Loucy (cell line): ENCODE measurements around the gene GFER.
"Not testable (repeated sequence)": the region's sequence is repeated elsewhere in the genome, so short reads cannot be mapped to it uniquely, and the experiment has no call there.

Experiments used
- H2AFZ ChIP-seq: fragments of 200-600 bp; sonication (generic); 2 replicates; pipeline ENCODE4 v1.6.0; 2016; ENCODE audit warnings: antibody characterized with exemption, mild to moderate bottlenecking, low read length, moderate library complexity
- H3F3A ChIP-seq: fragments of 200-600 bp; 2 replicates; pipeline ENCODE4 v1.6.0; 2016; ENCODE audit warnings: antibody characterized with exemption, low read depth, mild to moderate bottlenecking
- H3K27me3 ChIP-seq: fragments of 200-600 bp; sonication (generic); 2 replicates; pipeline ENCODE4 v1.6.1; 2014; ENCODE audit warnings: low read length, mild to moderate bottlenecking; ENCODE audit not compliant: insufficient read depth, poor library complexity, severe bottlenecking
- H3K36me3 ChIP-seq: fragments of 200-600 bp; sonication (generic); 2 replicates; pipeline ENCODE4 v1.6.1; 2016; ENCODE audit warnings: low read length; ENCODE audit not compliant: insufficient read depth
- H3K4me1 ChIP-seq: fragments of 200-600 bp; sonication (generic); 2 replicates; pipeline ENCODE4 v1.5.1; 2014; ENCODE audit warnings: low read length, mild to moderate bottlenecking; ENCODE audit not compliant: insufficient read depth, poor library complexity, severe bottlenecking
- H3K4me2 ChIP-seq: fragments of 200-600 bp; sonication (generic); 2 replicates; pipeline ENCODE4 v1.6.0; 2014; ENCODE audit warnings: antibody characterized with exemption, low read length, low read depth, mild to moderate bottlenecking; ENCODE audit not compliant: poor library complexity, severe bottlenecking
- H3K4me3 ChIP-seq: fragments of 200-600 bp; sonication (generic); 2 replicates; pipeline ENCODE4 v1.5.1; 2014; ENCODE audit warnings: low read length, mild to moderate bottlenecking, mixed read lengths; ENCODE audit not compliant: poor library complexity, severe bottlenecking
- H3K79me2 ChIP-seq: fragments of 200-600 bp; sonication (generic); 2 replicates; pipeline ENCODE4 v1.6.1; 2014; ENCODE audit warnings: low read length; ENCODE audit not compliant: insufficient read depth
- H3K9ac ChIP-seq: fragments of 200-600 bp; sonication (generic); 2 replicates; pipeline ENCODE4 v1.6.0; 2014; ENCODE audit warnings: mild to moderate bottlenecking, low read depth, low read length, moderate library complexity; ENCODE audit not compliant: poor library complexity, severe bottlenecking
- H3K9me2 ChIP-seq: fragments of 200-600 bp; sonication (generic); replicated peaks from 2 replicates; pipeline ENCODE4 v1.6.1; 2016; ENCODE audit warnings: low read depth, low read length, mixed read lengths
- H3K9me3 ChIP-seq: fragments of 200-600 bp; sonication (generic); 2 replicates; pipeline ENCODE4 v1.6.1; 2014; ENCODE audit warnings: mild to moderate bottlenecking, antibody characterized with exemption, low read length, low read depth; ENCODE audit not compliant: insufficient read depth
- H4K20me1 ChIP-seq: fragments of 200-600 bp; sonication (generic); 2 replicates; pipeline ENCODE4 v1.6.0; 2014; ENCODE audit warnings: antibody characterized with exemption, low read length, mild to moderate bottlenecking; ENCODE audit not compliant: insufficient read depth, poor library complexity, severe bottlenecking
- CTCF ChIP-seq: fragments of 200-600 bp; sonication (generic); conservative IDR thresholded peaks from 2 replicates; pipeline ENCODE4 v1.5.1; 2014; ENCODE audit warnings: mild to moderate bottlenecking, antibody characterized with exemption, low read length
- EZH2phosphoT487 ChIP-seq: fragments of 200-600 bp; IDR thresholded peaks from 2 replicates; pipeline ENCODE4 v1.6.1; 2018; ENCODE audit warnings: antibody characterized with exemption, mild to moderate bottlenecking, moderate library complexity, borderline replicate concordance

Gene GFER

GRCh38 chr16:2009164-2009711, 25.2 kb downstream of the GFER start:
- H3K79me2 ChIP-seq = peaks cover 48% of the 10 kb centered on the region
- no peaks in the 10 kb centered on the region for H3F3A ChIP-seq
- H2AFZ ChIP-seq = no peak overlapping the region
- peak overlapping the region; percentile 82 for H3K9ac ChIP-seq
- TF ChIP-seq CTCF (no peak), EZH2phosphoT487 (no peak)
- H3K4me2 ChIP-seq = peak overlapping the region; percentile 95
- H4K20me1 ChIP-seq = peaks cover 17% of the 10 kb centered on the region
- H3K4me3 ChIP-seq = peak overlapping the region; percentile 80
- H3K4me1 ChIP-seq = peaks cover 10% of the 10 kb centered on the region
- H3K36me3 ChIP-seq = no peaks in the 10 kb centered on the region
- H3K9me2 ChIP-seq = no peaks in the 10 kb centered on the region
- no peaks in the 10 kb centered on the region for H3K9me3 ChIP-seq
- H3K27me3 ChIP-seq = no peaks in the 10 kb centered on the region

GRCh38 chr16:2009791-2010510, 26.0 kb downstream of the GFER start, which contains the start of gene ZNF598:
ZNF598 (minus strand) TSS chr16:2009821.
- no peaks in the 10 kb centered on the region for H3F3A ChIP-seq
- H3K79me2 ChIP-seq = peaks cover 44% of the 10 kb centered on the region
- H3K36me3 ChIP-seq = no peaks in the 10 kb centered on the region
- H3K4me1 ChIP-seq = peaks cover 10% of the 10 kb centered on the region
- H3K27me3 ChIP-seq = no peaks in the 10 kb centered on the region
- H3K9me2 ChIP-seq = no peaks in the 10 kb centered on the region
- H3K9me3 ChIP-seq = no peaks in the 10 kb centered on the region
- peaks cover 17% of the 10 kb centered on the region for H4K20me1 ChIP-seq
- H2AFZ ChIP-seq = peak within 1 kb of the TSS; percentile 99
- H3K4me2 ChIP-seq = peak within 1 kb of the TSS; percentile 95
- H3K9ac ChIP-seq = peak within 1 kb of the TSS; percentile 87
- TF ChIP-seq EZH2phosphoT487 (no peak), CTCF (no peak)
- H3K4me3 ChIP-seq = peak within 1 kb of the TSS; percentile 96

GRCh38 chr16:2011726-2012125, 27.7 kb downstream of the GFER start:
- H3F3A ChIP-seq, H3K4me2 ChIP-seq, H2AFZ ChIP-seq, H3K4me3 ChIP-seq, H3K36me3 ChIP-seq, H3K9me3 ChIP-seq, H3K9ac ChIP-seq, H3K27me3 ChIP-seq, H3K9me2 ChIP-seq: not testable (repeated sequence)
- H3K79me2 ChIP-seq = peaks cover 26% of the 10 kb centered on the region
- peaks cover 17% of the 10 kb centered on the region for H4K20me1 ChIP-seq
- H3K4me1 ChIP-seq = peaks cover 10% of the 10 kb centered on the region
